Body of pancreas (tissue), 4 donors: ENCODE data around the gene CIDEC. TPM values are rescaled to one million over a fixed set of nuclear protein-coding genes. Genes with fewer than 3 reads are reported as not detected.

Experiments used
- ATAC-seq: fragments of 150-250 bp; one replicate; pipeline ENCODE4 v1.9.1; 2016
- DNase-seq, 4 donors: peaks; one replicate each; pipeline ENCODE4 v3.0.0-alpha.2; 2019
- H3K27ac ChIP-seq, 4 donors: fragments of 200-600 bp; sonication (generic); 1 replicate in 3 of 4; 2 replicates in 1 of 4; pipeline versions ENCODE4 v1.5.1 to v1.6.1; 2016 to 2019; ENCODE audit warnings: mild to moderate bottlenecking in 1 of 4, mixed read lengths in 1 of 4, moderate library complexity in 1 of 4
- H3K27me3 ChIP-seq, 2 donors: fragments of 200-600 bp; sonication (generic); one replicate each; pipeline ENCODE4 v1.6.0; 2016; ENCODE audit warnings: mild to moderate bottlenecking in 1 of 2
- H3K36me3 ChIP-seq, 2 donors: fragments of 200-600 bp; sonication (generic); replicated peaks in 1 of 2; 2 replicates each; pipeline ENCODE4 v1.5.1; 2016; ENCODE audit warnings: low read depth in 2 of 2; ENCODE audit not compliant: insufficient read depth in 1 of 2
- H3K4me1 ChIP-seq: fragments of 200-600 bp; sonication (generic); one replicate; pipeline ENCODE4 v1.6.0; 2016
- H3K4me3 ChIP-seq, 2 donors: fragments of 200-600 bp; sonication (generic); 1 replicate in 1 of 2; 2 replicates in 1 of 2; pipeline ENCODE4 v1.5.1; 2016 to 2019
- H3K9me3 ChIP-seq, 3 donors: fragments of 200-600 bp; sonication (generic); 1 replicate in 2 of 3; 2 replicates in 1 of 3; pipeline ENCODE4 v1.5.1; 2016
- CTCF ChIP-seq, 7 experiments: fragments of 450-650 bp in 4 of 7; fragments of 200-600 bp in 3 of 7; sonication (generic) in 3 of 7; IDR thresholded peaks; one replicate each; pipeline ENCODE4 v1.5.1; 2016 to 2019; ENCODE audit warnings: antibody characterized with exemption in 7 of 7
- POLR2A ChIP-seq, 3 donors: fragments of 450-650 bp; IDR thresholded peaks; one replicate each; pipeline ENCODE4 v1.6.1; 2016; ENCODE audit warnings: antibody characterized with exemption in 3 of 3, mild to moderate bottlenecking in 2 of 3
- WGBS, 2 donors: methylation state at CpG; one replicate each; pipeline ENCODE4 v1.1.5; 2017; 5-methylcytosine and 5-hydroxymethylcytosine counted together
- intact Hi-C: fragments of 100-400 bp; cut with DNase I; formaldehyde crosslinking; loops from one replicate; pipeline ENCODE4 v1.15.1; 2023
- small RNA-seq: library from RNA; depleted of rRNA; stranded (forward); fragments of <200 nt; gene quantifications from one replicate; pipeline ENCODE3, GENCODE V24; 2016
- total RNA-seq, 2 donors: library from RNA; depleted of rRNA; stranded (reverse); fragments of >200 nt; gene quantifications; one replicate each; pipeline ENCODE4 v1.1.0, GENCODE V29; 2016

CIDEC gene
- total RNA-seq, 2 donors from 2014 or later, result 6.5 to 134 TPM

GRCh38 chr3:9818666-9819335 is 61.3 kb downstream of the CIDEC start:
- TF ChIP-seq POLR2A (IDR thresholded peaks at IDR 0.05), result no peak
- TF ChIP-seq CTCF (IDR thresholded peaks at IDR 0.05), result no peak
- ATAC-seq (no peak), DNase-seq (no peak)
- Histone ChIP-seq H3K36me3 (no peaks in the 10 kb centered on the region), H3K27ac (no peak overlapping the region), H3K4me3 (no peak overlapping the region), H3K27me3 (no peaks in the 10 kb centered on the region), H3K9me3 (no peaks in the 10 kb centered on the region), H3K4me1 (no peaks in the 10 kb centered on the region)
- WGBS, 2 donors, result 87 to 92% methylated on average over 6 of the region's 7 CpGs
- intact Hi-C loops, result no loop called here

GRCh38 chr3:9817436-9817835 is 62.6 kb downstream of the CIDEC start:
- intact Hi-C loops, result no loop called here
- no peaks in the 10 kb centered on the region for H3K36me3 ChIP-seq
- ATAC-seq (no peak), DNase-seq (no peak)
- TF ChIP-seq POLR2A (IDR thresholded peaks at IDR 0.05) (no peak), CTCF (IDR thresholded peaks at IDR 0.05) (no peak)
- no peaks in the 10 kb centered on the region for H3K4me1 ChIP-seq
- H3K27ac ChIP-seq, result no peak overlapping the region
- H3K4me3 ChIP-seq, result no peak overlapping the region
- 74 to 80% methylated on average over 1 to 6 of the region's 6 CpGs for WGBS, 2 donors
- no peaks in the 10 kb centered on the region for H3K27me3 ChIP-seq
- no peaks in the 10 kb centered on the region for H3K9me3 ChIP-seq

Small RNA genes within 50 kb of the gene (small RNA-seq; reads per million reads assigned to genes)
- gene RNU6-882P, result not detected

Other genes with a start within 250 kb of the CIDEC start
- 10 to 100 TPM; 15.2 to 16.3 TPM for gene MTMR14, start 230.7 kb downstream of the CIDEC start, total RNA-seq
- not detected for gene CPNE9, start 176.4 kb downstream of the CIDEC start, total RNA-seq
- gene BRPF1, start 148.5 kb downstream of the CIDEC start, total RNA-seq, result 10 to 100 TPM in 1 of 2 donors, 1 to 10 TPM in 1; 9.6 to 10.9 TPM
- gene OGG1, start 130.3 kb downstream of the CIDEC start, total RNA-seq, result 10 to 100 TPM; 18.1 to 28.3 TPM
- gene CAMK1, start 110.3 kb downstream of the CIDEC start, total RNA-seq, result 10 to 100 TPM; 10.9 to 34.9 TPM
- gene TADA3, start 87.8 kb downstream of the CIDEC start, total RNA-seq, result 10 to 100 TPM; 37.4 to 37.6 TPM
- gene ARPC4, start 87.2 kb downstream of the CIDEC start, total RNA-seq, result 10 to 100 TPM; 33.6 to 57.1 TPM
- gene TTLL3, start 70.0 kb downstream of the CIDEC start, total RNA-seq, result 10 to 100 TPM; 24.1 to 88.0 TPM
- 10 to 100 TPM; 31.6 to 51.4 TPM for gene RPUSD3, start 36.2 kb downstream of the CIDEC start, total RNA-seq
- gene JAGN1, start 10.4 kb upstream of the CIDEC start, total RNA-seq, result 10 to 100 TPM in 1 of 2 donors, 1 to 10 TPM in 1; 5.6 to 19.7 TPM
- 10 to 100 TPM; 10.9 to 18.2 TPM for gene IL17RE, start 22.6 kb upstream of the CIDEC start, total RNA-seq
- gene IL17RC, start 36.8 kb upstream of the CIDEC start, total RNA-seq, result 10 to 100 TPM; 40.7 to 60.3 TPM
- gene CRELD1, start 53.6 kb upstream of the CIDEC start, total RNA-seq, result 10 to 100 TPM; 19.8 to 23.6 TPM
- 1 to 10 TPM; 3.9 to 4.3 TPM for gene PRRT3, start 72.2 kb upstream of the CIDEC start, total RNA-seq
- 10 to 100 TPM in 1 of 2 donors, 1 to 10 TPM in 1; 9.6 to 26.5 TPM for gene EMC3, start 106.6 kb upstream of the CIDEC start, total RNA-seq
- 1 to 10 TPM; 1.0 to 2.3 TPM for gene FANCD2, start 146.2 kb upstream of the CIDEC start, total RNA-seq
- gene FANCD2OS, start 228.0 kb upstream of the CIDEC start, total RNA-seq, result not detected
- 10 to 100 TPM; 13.8 to 32.7 TPM for gene BRK1, start 235.4 kb upstream of the CIDEC start, total RNA-seq